A549 (cell line): ENCODE data around the gene PDE3A. TPM values are rescaled to one million over a fixed set of nuclear protein-coding genes. Genes with fewer than 3 reads are reported as not detected.
A peak's percentile ranks its signal among the peaks of the same experiment; 100 is the strongest.

ENCODE experiments used
- ATAC-seq, 2 experiments: fragments of 200-7000 bp in 1 of 2; fragments of >200 bp in 1 of 2; cut with Nextera tagmentation in 1 of 2; cut with Tn5 transposase in 1 of 2; 3 replicates each; pipeline versions ENCODE4 v1.8.0 to v1.9.1; 2018 to 2020; ENCODE audit warnings: mild to moderate bottlenecking in 1 of 2, moderate library complexity in 1 of 2
- CTCF ChIA-PET: fragments of 300-600 bp; sonication (Branson Sonifier 250); formaldehyde crosslinking; extraction: SDS; loops from one replicate; lab custom pipeline; 2021; ENCODE audit warnings: antibody characterized with exemption, inconsistent platforms; lab: Yijun Ruan, JAX
- POLR2A ChIA-PET: fragments of 350-600 bp; formaldehyde crosslinking; extraction: SDS; loops from one replicate; lab custom pipeline; 2021; ENCODE audit warnings: antibody characterized with exemption, inconsistent platforms; lab: Yijun Ruan, JAX
- DNase-seq, 2 experiments: peaks; one replicate each; pipeline versions ENCODE4 v3.0.0 to v3.0.0-alpha.2; 2011 to 2016; ENCODE audit warnings: low read depth in 1 of 2, low spot score in 1 of 2
- FAIRE-seq: peaks from 2 replicates; lab custom pipeline; 2011; peaks lifted over from hg19 to GRCh38; lab: Jason Lieb, UNC
- H3K27ac ChIP-seq, 2 experiments: fragments of >200 bp; sonication (Bioruptor Twin); formaldehyde crosslinking; 3 replicates each; pipeline ENCODE4 v1.5.1; 2016 to 2017
- H3K4me1 ChIP-seq: fragments of >200 bp; sonication (Bioruptor Twin); formaldehyde crosslinking; 3 replicates; pipeline ENCODE4 v1.6.1; 2016
- H3K4me2 ChIP-seq: fragments of >200 bp; sonication (Bioruptor Twin); formaldehyde crosslinking; 3 replicates; pipeline ENCODE4 v1.6.1; 2016
- H3K4me3 ChIP-seq: fragments of >200 bp; sonication (Bioruptor Twin); formaldehyde crosslinking; 3 replicates; pipeline ENCODE4 v1.5.1; 2016
- H3K9me3 ChIP-seq: fragments of >200 bp; sonication (Bioruptor Twin); formaldehyde crosslinking; 3 replicates; pipeline ENCODE4 v1.6.1; 2016
- BHLHE40 ChIP-seq: IDR thresholded peaks from 2 replicates; pipeline ENCODE4 v1.6.1; 2012; ENCODE audit warnings: low read depth, low read length, inconsistent platforms
- CHD2 ChIP-seq: fragments of 150-350 bp; IDR thresholded peaks from 2 replicates; pipeline ENCODE4 v1.6.1; 2014; ENCODE audit warnings: low read length; ENCODE audit not compliant: partially characterized antibody
- CHD4 ChIP-seq: fragments of 200-600 bp; sonication (generic); IDR thresholded peaks from 2 replicates; pipeline ENCODE4 v1.6.1; 2016; ENCODE audit warnings: antibody characterized with exemption, mild to moderate bottlenecking, borderline replicate concordance
- EHF ChIP-seq: fragments of 250-450 bp; sonication (Bioruptor Pico); IDR thresholded peaks from 2 replicates; pipeline ENCODE4 v1.5.0; 2020; ENCODE audit warnings: mild to moderate bottlenecking
- ELK1 ChIP-seq: fragments of 150-350 bp; IDR thresholded peaks from 2 replicates; pipeline ENCODE4 v1.6.1; 2014; ENCODE audit warnings: low read depth, mild to moderate bottlenecking, low read length
- ESRRA ChIP-seq: fragments of 150-350 bp; IDR thresholded peaks from 2 replicates; pipeline ENCODE4 v1.6.1; 2014; ENCODE audit warnings: mild to moderate bottlenecking, low read length, borderline replicate concordance
- FOSL2 ChIP-seq, 2 experiments: fragments of 450-650 bp in 1 of 2; fragments of >200 bp in 1 of 2; sonication (Bioruptor Twin) in 1 of 2; formaldehyde crosslinking; IDR thresholded peaks; 2 replicates each; pipeline versions ENCODE4 v1.5.0 to v1.6.1; 2016 to 2020; ENCODE audit warnings: mild to moderate bottlenecking in 1 of 2, moderate library complexity in 1 of 2
- FOXS1 ChIP-seq: fragments of 250-450 bp; sonication (Bioruptor Pico); IDR thresholded peaks from 2 replicates; pipeline ENCODE4 v1.5.0; 2020; ENCODE audit warnings: mild to moderate bottlenecking, moderate library complexity
- HEYL ChIP-seq: fragments of 250-450 bp; sonication (Bioruptor Pico); IDR thresholded peaks from 2 replicates; pipeline ENCODE4 v1.8.0; 2021; ENCODE audit warnings: mild to moderate bottlenecking, moderate library complexity
- HOXB13 ChIP-seq: fragments of 250-450 bp; sonication (Bioruptor Pico); IDR thresholded peaks from 2 replicates; pipeline ENCODE4 v1.5.0; 2020; ENCODE audit warnings: low read depth, mild to moderate bottlenecking, moderate library complexity
- KDM1A ChIP-seq: fragments of 200-600 bp; sonication (generic); IDR thresholded peaks from 2 replicates; pipeline ENCODE4 v1.6.1; 2016; ENCODE audit warnings: low read depth, mild to moderate bottlenecking
- MAX ChIP-seq: IDR thresholded peaks from 2 replicates; pipeline ENCODE4 v1.6.1; 2012
- NPAS2 ChIP-seq: fragments of 250-450 bp; sonication (Bioruptor Pico); IDR thresholded peaks from 2 replicates; pipeline ENCODE4 v1.8.0; 2022; ENCODE audit warnings: mild to moderate bottlenecking, moderate library complexity, borderline replicate concordance
- PHF8 ChIP-seq: fragments of 200-600 bp; sonication (generic); IDR thresholded peaks from 2 replicates; pipeline ENCODE4 v1.6.1; 2016; ENCODE audit warnings: low read depth, mild to moderate bottlenecking, antibody characterized with exemption, moderate library complexity, borderline replicate concordance
- RCOR1 ChIP-seq: fragments of 150-350 bp; IDR thresholded peaks from 2 replicates; pipeline ENCODE4 v1.6.1; 2014; ENCODE audit warnings: antibody characterized with exemption, low read length, low read depth
- TFCP2L1 ChIP-seq: fragments of 250-450 bp; sonication (Bioruptor Pico); IDR thresholded peaks from 2 replicates; pipeline ENCODE4 v1.5.0; 2021; ENCODE audit warnings: mild to moderate bottlenecking
- TP53 ChIP-seq: fragments of 250-450 bp; sonication (Bioruptor Pico); IDR thresholded peaks from 2 replicates; pipeline ENCODE4 v1.5.0; 2021; ENCODE audit warnings: mild to moderate bottlenecking, moderate library complexity
- ZFP36 ChIP-seq: fragments of 450-650 bp; IDR thresholded peaks from 2 replicates; pipeline ENCODE4 v1.6.1; 2014; ENCODE audit warnings: borderline replicate concordance; ENCODE audit not compliant: partially characterized antibody
- WGBS: methylation state at CpG from one replicate; pipeline ENCODE4 v1.1.6; 2017; ENCODE audit errors: missing lambda C conversion rate; 5-methylcytosine and 5-hydroxymethylcytosine counted together
- polyA plus RNA-seq, 4 experiments: library from polyadenylated mRNA; depleted of rRNA in 3 of 4; stranded (reverse); fragments of >200 nt; fragmentation: RNase III in 1 of 4; extraction: RNeasy Plus Mini Kit Qiagen cat#74134 plus additional on column Dnase treatment in 1 of 4; gene quantifications; 2 replicates in 3 of 4; 3 replicates in 1 of 4; pipeline ENCODE4 v1.2.3, GENCODE V29; 2011 to 2017
- TF ChIP-seq, protein P1 (sequence below): fragments of >200 bp; sonication (Bioruptor Twin); formaldehyde crosslinking; IDR thresholded peaks from 3 replicates; pipeline ENCODE4 v1.6.1; 2016
- TF ChIP-seq, protein P2 (sequence below): IDR thresholded peaks from 2 replicates; pipeline ENCODE4 v1.6.1; 2012; ENCODE audit warnings: low read depth, borderline replicate concordance
- TF ChIP-seq, protein P3 (sequence below): fragments of 200-600 bp; sonication (generic); IDR thresholded peaks from 2 replicates; pipeline ENCODE4 v1.6.1; 2016; ENCODE audit warnings: antibody characterized with exemption, mild to moderate bottlenecking, moderate library complexity

PDE3A gene
- polyA plus RNA-seq, 2 of the 4 experiments (the other 2 are of a cell fraction): 7.6 to 12.7 TPM

- Histone ChIP-seq H3K4me1 (peaks cover 53% of the 10 kb centered on the region), H3K4me2 (peak overlapping the region; percentile 28; the same call in 2 of the 3 replicates), H3K27ac (peak overlapping the region; percentile 60; a peak in 5 of 6 replicates), H3K9me3 (no peaks in the 10 kb centered on the region), H3K4me3 (no peak overlapping the region)
- WGBS: 62% methylated on average over 4 of the region's 4 CpGs
- CTCF ChIA-PET: interaction anchor here (1.1 kb wide), 1 partner anchor 14 kb away, joined by 5 read pairs; no protein-coding TSS in a partner anchor
- no peak for FAIRE-seq
- POLR2A ChIA-PET: no interaction called here
- no peak for DNase-seq
- peak; percentile 50 to 71; a peak in 3 of 6 replicates for ATAC-seq
- no peak for TF ChIP-seq TFCP2L1 (CRISPR knock-in tag)
- no peak for TF ChIP-seq TP53 (CRISPR knock-in tag)
- TF ChIP-seq, protein P1, sequence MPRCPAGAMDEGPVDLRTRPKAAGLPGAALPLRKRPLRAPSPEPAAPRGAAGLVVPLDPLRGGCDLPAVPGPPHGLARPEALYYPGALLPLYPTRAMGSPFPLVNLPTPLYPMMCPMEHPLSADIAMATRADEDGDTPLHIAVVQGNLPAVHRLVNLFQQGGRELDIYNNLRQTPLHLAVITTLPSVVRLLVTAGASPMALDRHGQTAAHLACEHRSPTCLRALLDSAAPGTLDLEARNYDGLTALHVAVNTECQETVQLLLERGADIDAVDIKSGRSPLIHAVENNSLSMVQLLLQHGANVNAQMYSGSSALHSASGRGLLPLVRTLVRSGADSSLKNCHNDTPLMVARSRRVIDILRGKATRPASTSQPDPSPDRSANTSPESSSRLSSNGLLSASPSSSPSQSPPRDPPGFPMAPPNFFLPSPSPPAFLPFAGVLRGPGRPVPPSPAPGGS: no peak
- TF ChIP-seq, protein P2, sequence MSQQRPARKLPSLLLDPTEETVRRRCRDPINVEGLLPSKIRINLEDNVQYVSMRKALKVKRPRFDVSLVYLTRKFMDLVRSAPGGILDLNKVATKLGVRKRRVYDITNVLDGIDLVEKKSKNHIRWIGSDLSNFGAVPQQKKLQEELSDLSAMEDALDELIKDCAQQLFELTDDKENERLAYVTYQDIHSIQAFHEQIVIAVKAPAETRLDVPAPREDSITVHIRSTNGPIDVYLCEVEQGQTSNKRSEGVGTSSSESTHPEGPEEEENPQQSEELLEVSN: no peak
- no peak for TF ChIP-seq CHD4
- TF ChIP-seq NPAS2: no peak
- no peak for TF ChIP-seq KDM1A
- TF ChIP-seq PHF8: no peak
- TF ChIP-seq ELK1: no peak
These were observed 177.9 kb downstream of the PDE3A start for GRCh38 chr12:20546267-20546666.

GRCh38 chr12:20547816-20548575 lies 179.7 kb downstream of the PDE3A start:
- no peak for FAIRE-seq
- no peak for TF ChIP-seq MAX
- ChIA-PET CTCF (interaction anchor here (0.6 to 2.3 kb wide), 4 partner anchors 10 to 187 kb away, joined by 3 to 12 read pairs (median 4); no protein-coding TSS in a partner anchor), POLR2A (no interaction called here)
- ATAC-seq: no peak
- Histone ChIP-seq H3K9me3 (no peaks in the 10 kb centered on the region), H3K4me3 (no peak overlapping the region), H3K4me2 (peak overlapping the region; percentile 41), H3K4me1 (peaks cover 53% of the 10 kb centered on the region), H3K27ac (peak overlapping the region; percentile 60 to 65)
- WGBS: 15% methylated on average over 2 of the region's 2 CpGs
- no peak for DNase-seq

DNA sequence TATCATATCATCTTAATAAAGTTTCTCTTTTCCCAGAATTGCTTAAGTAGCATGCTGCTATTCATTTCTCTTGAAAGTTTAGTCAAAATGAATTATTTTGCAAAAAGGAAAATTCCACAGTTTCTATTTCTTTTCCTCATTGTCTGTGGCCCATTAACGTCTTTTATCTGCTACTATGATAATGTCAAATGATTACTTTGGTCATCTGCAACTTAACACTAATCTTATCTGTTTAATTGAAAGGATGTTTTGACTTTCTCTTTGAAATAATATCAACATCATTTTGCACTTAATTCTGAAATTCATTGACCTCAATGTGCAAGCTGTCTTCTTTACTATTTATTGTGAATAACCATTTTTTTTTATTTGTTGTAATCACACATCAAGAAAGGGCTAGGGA lies 180.3 kb downstream of the PDE3A start:
- no peak for ATAC-seq
- ChIA-PET POLR2A (no interaction called here), CTCF (interaction anchor here (0.6 to 2.3 kb wide), 7 partner anchors 11 to 188 kb away, joined by 3 to 12 read pairs (median 3); no protein-coding TSS in a partner anchor)
- H3K4me2 ChIP-seq: peak overlapping the region; percentile 41
- peaks cover 53% of the 10 kb centered on the region for H3K4me1 ChIP-seq
- peak; percentile 73 for FAIRE-seq
- H3K9me3 ChIP-seq: no peaks in the 10 kb centered on the region
- H3K27ac ChIP-seq: peak overlapping the region in 1 of 2 experiments; percentile 60; a peak in 4 of 6 replicates
- no peak for DNase-seq
- no peak for TF ChIP-seq BHLHE40
- no peak for TF ChIP-seq FOSL2 (IDR thresholded peaks at IDR 0.05)
- no peak for TF ChIP-seq FOSL2 (CRISPR knock-in tag; IDR thresholded peaks at IDR 0.05)
- no peak for TF ChIP-seq HOXB13 (CRISPR knock-in tag)
- TF ChIP-seq, protein P3, sequence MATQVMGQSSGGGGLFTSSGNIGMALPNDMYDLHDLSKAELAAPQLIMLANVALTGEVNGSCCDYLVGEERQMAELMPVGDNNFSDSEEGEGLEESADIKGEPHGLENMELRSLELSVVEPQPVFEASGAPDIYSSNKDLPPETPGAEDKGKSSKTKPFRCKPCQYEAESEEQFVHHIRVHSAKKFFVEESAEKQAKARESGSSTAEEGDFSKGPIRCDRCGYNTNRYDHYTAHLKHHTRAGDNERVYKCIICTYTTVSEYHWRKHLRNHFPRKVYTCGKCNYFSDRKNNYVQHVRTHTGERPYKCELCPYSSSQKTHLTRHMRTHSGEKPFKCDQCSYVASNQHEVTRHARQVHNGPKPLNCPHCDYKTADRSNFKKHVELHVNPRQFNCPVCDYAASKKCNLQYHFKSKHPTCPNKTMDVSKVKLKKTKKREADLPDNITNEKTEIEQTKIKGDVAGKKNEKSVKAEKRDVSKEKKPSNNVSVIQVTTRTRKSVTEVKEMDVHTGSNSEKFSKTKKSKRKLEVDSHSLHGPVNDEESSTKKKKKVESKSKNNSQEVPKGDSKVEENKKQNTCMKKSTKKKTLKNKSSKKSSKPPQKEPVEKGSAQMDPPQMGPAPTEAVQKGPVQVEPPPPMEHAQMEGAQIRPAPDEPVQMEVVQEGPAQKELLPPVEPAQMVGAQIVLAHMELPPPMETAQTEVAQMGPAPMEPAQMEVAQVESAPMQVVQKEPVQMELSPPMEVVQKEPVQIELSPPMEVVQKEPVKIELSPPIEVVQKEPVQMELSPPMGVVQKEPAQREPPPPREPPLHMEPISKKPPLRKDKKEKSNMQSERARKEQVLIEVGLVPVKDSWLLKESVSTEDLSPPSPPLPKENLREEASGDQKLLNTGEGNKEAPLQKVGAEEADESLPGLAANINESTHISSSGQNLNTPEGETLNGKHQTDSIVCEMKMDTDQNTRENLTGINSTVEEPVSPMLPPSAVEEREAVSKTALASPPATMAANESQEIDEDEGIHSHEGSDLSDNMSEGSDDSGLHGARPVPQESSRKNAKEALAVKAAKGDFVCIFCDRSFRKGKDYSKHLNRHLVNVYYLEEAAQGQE: no peak
- no peak for TF ChIP-seq TP53 (CRISPR knock-in tag)
- no peak for TF ChIP-seq ESRRA
- no peak for TF ChIP-seq FOXS1 (CRISPR knock-in tag)
- no peak for TF ChIP-seq ZFP36
- TF ChIP-seq RCOR1: no peak
- no peak for TF ChIP-seq HEYL (CRISPR knock-in tag)
- TF ChIP-seq, protein P1: no peak
- no peak for TF ChIP-seq CHD2
- TF ChIP-seq EHF: no peak
- no peak overlapping the region for H3K4me3 ChIP-seq
- 47% methylated on average over 1 of the region's 1 CpG for WGBS
